HL-60 (cell line): ENCODE data around the gene RER1.

Experiments
- CTCF ChIP-seq: IDR thresholded peaks from one replicate; pipeline ENCODE4 v1.5.1; 2011; ENCODE audit warnings: low read length, control low read depth, inconsistent platforms; ENCODE audit not compliant: insufficient read depth
- POLR2AphosphoS5 ChIP-seq: IDR thresholded peaks from 2 replicates; pipeline ENCODE4 v1.6.1; 2012; ENCODE audit warnings: low read depth

DNA sequence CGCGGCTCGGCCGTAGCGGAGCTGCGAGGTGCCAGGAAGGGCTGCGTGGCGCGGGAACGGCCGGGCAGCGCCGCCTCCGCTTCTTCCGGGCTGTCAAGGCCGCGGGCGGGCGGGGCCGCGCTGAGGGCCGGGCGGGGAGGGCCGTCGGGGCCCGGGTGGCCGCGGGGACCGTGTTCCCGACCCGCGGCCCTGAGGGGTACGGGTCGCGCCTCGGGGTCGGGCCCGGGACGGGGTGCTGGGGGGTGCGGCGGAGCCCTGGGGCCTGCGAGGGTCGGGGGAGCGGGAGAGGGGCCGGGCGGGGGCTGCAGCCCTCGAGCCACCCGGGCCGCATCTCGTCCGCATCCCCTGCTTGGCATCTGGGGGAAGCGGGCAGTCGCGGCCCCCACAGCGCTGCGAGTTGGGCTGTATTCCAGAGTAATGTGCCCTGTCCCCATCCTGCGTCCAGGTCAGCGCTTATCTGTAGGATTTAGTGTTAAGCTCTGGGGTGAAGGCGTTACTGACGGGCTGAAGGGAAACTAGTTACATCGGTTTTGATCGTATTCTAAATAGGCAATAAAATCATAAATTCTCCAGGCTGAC, 379 bp downstream of the RER1 start:
- no peak for TF ChIP-seq CTCF
- TF ChIP-seq POLR2AphosphoS5 = no peak
